ENCODE data around the gene MYMK. TPM values are rescaled to one million over a fixed set of nuclear protein-coding genes. Genes with fewer than 3 reads are reported as not detected.

The MYMK gene
- not detected for total RNA-seq

- intact Hi-C loops (cut with DNase I; ENCODE audit: low total_unique reads), result no loop called here
These were observed at the start of gene MYMK for GRCh38 chr9:133524679-133525228. Gene MYMK, minus strand, starts transcription at chr9:133524959. Its CDS starts 115 bp downstream, at chr9:133524844.

GRCh38 chr9:133573791-133574515 lies 49.2 kb upstream of the MYMK start:
- Histone ChIP-seq H3K27ac (no peak overlapping the region), H3K36me3 (no peaks in the 10 kb centered on the region), H3K9me3 (no peaks in the 10 kb centered on the region), H3K4me1 (no peaks in the 10 kb centered on the region), H3K27me3 (peaks cover 3 to 23% (median 14%) of the 10 kb centered on the region in 3 donors), H3K4me3 (no peak overlapping the region)
- no peak for TF ChIP-seq CTCF (IDR thresholded peaks at IDR 0.05 in 4 of 5, conservative IDR thresholded peaks at IDR 0.05 in 1 of 5)
- TF ChIP-seq POLR2A (IDR thresholded peaks at IDR 0.05), result no peak
- in situ Hi-C loops (cut with MboI; ENCODE audit: low sequenced_read_pairs in 4 of 4) (no loop called here), intact Hi-C loops (cut with DNase I; ENCODE audit: low total_unique reads) (no loop called here)
- DNase-seq (no peak), ATAC-seq (no peak)

More at GRCh38 chr9:133524679-133525228, at the start of gene MYMK:
- TF ChIP-seq CTCF (IDR thresholded peaks at IDR 0.05 in 4 of 5, conservative IDR thresholded peaks at IDR 0.05 in 1 of 5), result no peak
- no peak for TF ChIP-seq POLR2A (IDR thresholded peaks at IDR 0.05)
- no peak for ATAC-seq
- in situ Hi-C loops (cut with MboI; ENCODE audit: low sequenced_read_pairs in 4 of 4), result loop anchor here in 2 of 4 donors (25.0 kb wide), 1 partner anchor 213 kb away; the partner anchor contains the start of gene SARDH (in 2 of the 2)
- no peak for DNase-seq
- Histone ChIP-seq H3K27ac (no peak within 1 kb of the TSS), H3K27me3 (peaks cover 0 to 14% (median 4%) of the 10 kb centered on the region in 3 donors), H3K4me3 (no peak within 1 kb of the TSS), H3K9me3 (no peaks in the 10 kb centered on the region), H3K4me1 (peaks cover 5 to 22% of the 10 kb centered on the region in 2 donors), H3K36me3 (no peaks in the 10 kb centered on the region)

GRCh38 chr9:133572821-133573361 lies 48.1 kb upstream of the MYMK start:
- intact Hi-C loops (cut with DNase I; ENCODE audit: low total_unique reads), result no loop called here
- no peaks in the 10 kb centered on the region for H3K4me1 ChIP-seq
- ATAC-seq, result no peak

GRCh38 chr9:133571896-133572595 lies 47.3 kb upstream of the MYMK start:
- DNase-seq (no peak), ATAC-seq (no peak)
- in situ Hi-C loops (cut with MboI; ENCODE audit: low sequenced_read_pairs in 4 of 4), result no loop called here
- H3K27me3 ChIP-seq, result peaks cover 3 to 23% (median 15%) of the 10 kb centered on the region in 3 donors
- intact Hi-C loops (cut with DNase I; ENCODE audit: low total_unique reads), result no loop called here
- TF ChIP-seq CTCF (IDR thresholded peaks at IDR 0.05 in 4 of 5, conservative IDR thresholded peaks at IDR 0.05 in 1 of 5), result no peak
- no peak for TF ChIP-seq POLR2A (IDR thresholded peaks at IDR 0.05)
- H3K36me3 ChIP-seq, result no peaks in the 10 kb centered on the region
- no peaks in the 10 kb centered on the region for H3K9me3 ChIP-seq
- no peak overlapping the region for H3K27ac ChIP-seq
- H3K4me3 ChIP-seq, result no peak overlapping the region
- no peaks in the 10 kb centered on the region for H3K4me1 ChIP-seq

More at GRCh38 chr9:133572821-133573361, 48.1 kb upstream of the MYMK start:
- Histone ChIP-seq H3K4me3 (no peak overlapping the region), H3K27me3 (peaks cover 3 to 23% (median 14%) of the 10 kb centered on the region in 3 donors), H3K27ac (no peak overlapping the region), H3K36me3 (no peaks in the 10 kb centered on the region), H3K9me3 (no peaks in the 10 kb centered on the region)
- TF ChIP-seq CTCF (IDR thresholded peaks at IDR 0.05 in 4 of 5, conservative IDR thresholded peaks at IDR 0.05 in 1 of 5), result no peak
- in situ Hi-C loops (cut with MboI; ENCODE audit: low sequenced_read_pairs in 4 of 4), result no loop called here
- peak in 1 of 2 donors; percentile 23 for DNase-seq
